Large intestine (tissue), 3 donors: ENCODE results near the gene ZNF418. TPM values are rescaled to one million over a fixed set of nuclear protein-coding genes. Genes with fewer than 3 reads are reported as not detected.
A peak's percentile ranks its signal among the peaks of the same experiment; 100 is the strongest.
"Not testable (repeated sequence)": the region's sequence is repeated elsewhere in the genome, so short reads cannot be mapped to it uniquely, and the experiment has no call there.

Source experiments
- DNase-seq, 2 donors: peaks; one replicate each; pipeline versions ENCODE4 v3.0.0 to v3.0.0-alpha.2; 2013
- H3K27ac ChIP-seq: one replicate; pipeline ENCODE4 v1.5.1; 2013; ENCODE audit warnings: low read length
- H3K27me3 ChIP-seq: 2 replicates; pipeline ENCODE4 v1.6.1; 2013; ENCODE audit warnings: low read length; ENCODE audit not compliant: control insufficient read depth, insufficient read depth
- H3K36me3 ChIP-seq: 2 replicates; pipeline ENCODE4 v1.6.1; 2013; ENCODE audit warnings: low read length; ENCODE audit not compliant: control insufficient read depth, insufficient read depth
- H3K4me1 ChIP-seq: one replicate; pipeline ENCODE4 v1.6.1; 2013; ENCODE audit warnings: low read length; ENCODE audit not compliant: control insufficient read depth, insufficient read depth
- H3K4me3 ChIP-seq: one replicate; pipeline ENCODE4 v1.5.1; 2013; ENCODE audit warnings: low read length
- H3K9me3 ChIP-seq: one replicate; pipeline ENCODE4 v1.6.1; 2013; ENCODE audit warnings: mild to moderate bottlenecking, low read depth, low read length, moderate library complexity; ENCODE audit not compliant: control insufficient read depth
- WGBS: methylation state at CpG from one replicate; pipeline ENCODE4 v1.1.5; 2013; ENCODE audit warnings: low lambda C conversion rate; ENCODE audit not compliant: insufficient coverage; 5-methylcytosine and 5-hydroxymethylcytosine counted together
- polyA plus RNA-seq: library from polyadenylated mRNA; unstranded; fragments of 120-200 nt; gene quantifications from one replicate; pipeline ENCODE4 v1.2.1, GENCODE V29; 2013

ZNF418 gene
- polyA plus RNA-seq, 1 donor, result 16.5 TPM

DNA sequence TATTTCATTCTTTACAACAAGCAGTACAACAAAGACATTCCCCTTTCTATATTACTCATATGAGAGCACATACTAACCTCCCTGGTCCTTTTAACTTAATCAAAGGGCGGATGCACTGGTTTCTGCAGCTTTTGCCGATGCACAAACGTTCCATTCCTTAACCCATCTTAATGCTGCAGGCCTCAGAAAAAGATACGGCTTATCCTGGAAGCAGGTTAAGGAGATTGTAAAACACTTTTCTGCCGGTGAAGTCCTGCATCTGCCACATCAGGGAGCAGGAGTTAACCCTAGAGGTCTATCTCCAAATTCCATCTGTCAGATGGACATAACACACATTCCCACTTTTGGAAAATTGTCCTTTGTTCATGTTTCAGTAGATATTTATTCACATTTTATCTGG, 34.9 kb downstream of the ZNF418 start:
- no CpG with 5 or more reads among the region's 5 CpGs for WGBS
- peaks cover 2% of the 10 kb centered on the region for H3K36me3 ChIP-seq
- DNase-seq, result no peak
- H3K27me3 ChIP-seq, result no peaks in the 10 kb centered on the region
- no peak overlapping the region for H3K4me3 ChIP-seq
- peaks cover 3% of the 10 kb centered on the region for H3K4me1 ChIP-seq
- no peak overlapping the region for H3K27ac ChIP-seq
- H3K9me3 ChIP-seq, result peaks cover 7% of the 10 kb centered on the region

DNA sequence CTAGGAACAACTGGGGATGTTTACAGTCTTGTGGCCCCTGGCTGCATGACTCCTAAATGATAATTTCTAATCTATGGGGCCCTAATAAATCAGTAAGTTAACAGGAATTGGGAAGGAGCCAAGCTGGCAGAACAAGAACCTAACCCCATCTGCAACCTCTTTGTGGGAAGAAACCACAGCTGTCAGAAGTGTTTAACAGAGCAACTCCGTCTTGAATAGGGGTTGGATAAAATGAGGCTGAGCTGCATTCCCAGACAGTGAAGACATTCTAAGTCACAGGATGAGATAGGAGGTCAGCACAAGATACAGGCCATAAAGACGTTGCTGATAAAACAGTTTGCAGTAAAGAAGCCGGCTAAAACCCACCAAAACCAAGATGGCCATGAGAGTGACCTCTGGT, 44.5 kb downstream of the ZNF418 start:
- not testable (repeated sequence) for H3K36me3 ChIP-seq, H3K27ac ChIP-seq, H3K4me3 ChIP-seq, H3K27me3 ChIP-seq, H3K9me3 ChIP-seq, H3K4me1 ChIP-seq
- WGBS, result no CpG with 5 or more reads among the region's 3 CpGs
- DNase-seq, result peak in 1 of 2 donors; percentile 29

DNA sequence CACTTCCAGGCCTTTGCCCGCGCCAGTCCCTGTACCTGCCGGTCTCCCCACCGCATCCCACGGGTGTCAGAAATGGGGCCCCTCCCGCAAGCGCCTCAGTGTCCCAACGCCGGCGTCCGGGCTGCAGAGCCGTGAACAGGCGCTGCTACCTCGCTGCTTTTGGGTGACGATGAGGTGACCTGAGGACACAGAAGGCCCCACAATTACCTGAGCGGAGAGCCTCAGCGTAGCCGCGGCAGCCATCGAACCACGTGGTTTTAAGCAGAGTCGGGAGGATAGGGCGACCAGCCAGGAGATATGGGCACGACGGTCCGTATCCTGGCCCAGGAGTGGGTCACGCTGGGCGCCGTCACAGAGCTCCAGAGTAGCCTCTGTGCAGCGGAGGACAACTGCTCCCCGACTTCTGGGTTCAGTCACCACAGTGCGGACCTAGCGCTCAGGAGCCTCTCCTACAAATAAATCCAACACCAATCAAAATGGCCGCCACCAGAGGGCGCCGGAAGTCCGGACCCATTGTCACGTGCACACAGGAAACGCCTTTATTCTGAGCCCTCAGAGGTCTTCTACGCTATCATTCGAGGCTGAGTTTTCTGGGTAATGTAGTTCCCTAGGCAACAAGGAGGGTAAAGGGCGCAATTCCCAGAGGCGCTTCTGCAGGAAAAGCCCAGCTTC, 46.5 kb downstream of the ZNF418 start, which contains the start of gene ZNF814:
ZNF814 (minus strand) TSS at position 478 of the 672 bp plus-strand sequence; CDS start at position 243, 235 bp downstream.
- WGBS, result no CpG with 5 or more reads among the region's 43 CpGs
- Histone ChIP-seq H3K27me3 (no peaks in the 10 kb centered on the region), H3K9me3 (peaks cover 16% of the 10 kb centered on the region), H3K36me3 (peaks cover 19% of the 10 kb centered on the region), H3K4me3 (peak within 1 kb of the TSS; percentile 86), H3K4me1 (no peaks in the 10 kb centered on the region), H3K27ac (peak within 1 kb of the TSS; percentile 75)
- DNase-seq, result peak; percentile 85 to 93

DNA sequence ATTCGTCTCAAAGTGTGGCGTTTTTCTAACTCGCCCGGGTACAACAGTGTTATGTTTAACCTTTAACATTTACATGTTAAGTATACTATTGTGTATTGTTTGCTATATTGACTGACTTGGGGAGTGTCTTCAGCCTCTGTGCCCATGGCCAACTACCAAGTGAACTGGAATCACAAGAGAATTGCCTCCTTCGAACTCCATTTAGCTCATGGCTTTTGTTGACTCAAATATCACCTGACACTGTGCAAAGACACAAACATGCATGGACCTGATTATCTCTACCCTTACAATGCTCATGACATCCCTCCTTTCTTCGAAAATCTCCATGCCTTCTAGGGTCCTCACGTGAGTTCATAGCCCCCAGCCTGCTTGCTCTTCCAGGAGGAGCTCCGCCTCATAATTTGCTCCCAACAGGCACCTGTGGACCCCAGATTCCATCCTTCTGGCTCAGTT, 47.1 kb downstream of the ZNF418 start:
- peak in 1 of 2 donors; percentile 62 for DNase-seq

DNA sequence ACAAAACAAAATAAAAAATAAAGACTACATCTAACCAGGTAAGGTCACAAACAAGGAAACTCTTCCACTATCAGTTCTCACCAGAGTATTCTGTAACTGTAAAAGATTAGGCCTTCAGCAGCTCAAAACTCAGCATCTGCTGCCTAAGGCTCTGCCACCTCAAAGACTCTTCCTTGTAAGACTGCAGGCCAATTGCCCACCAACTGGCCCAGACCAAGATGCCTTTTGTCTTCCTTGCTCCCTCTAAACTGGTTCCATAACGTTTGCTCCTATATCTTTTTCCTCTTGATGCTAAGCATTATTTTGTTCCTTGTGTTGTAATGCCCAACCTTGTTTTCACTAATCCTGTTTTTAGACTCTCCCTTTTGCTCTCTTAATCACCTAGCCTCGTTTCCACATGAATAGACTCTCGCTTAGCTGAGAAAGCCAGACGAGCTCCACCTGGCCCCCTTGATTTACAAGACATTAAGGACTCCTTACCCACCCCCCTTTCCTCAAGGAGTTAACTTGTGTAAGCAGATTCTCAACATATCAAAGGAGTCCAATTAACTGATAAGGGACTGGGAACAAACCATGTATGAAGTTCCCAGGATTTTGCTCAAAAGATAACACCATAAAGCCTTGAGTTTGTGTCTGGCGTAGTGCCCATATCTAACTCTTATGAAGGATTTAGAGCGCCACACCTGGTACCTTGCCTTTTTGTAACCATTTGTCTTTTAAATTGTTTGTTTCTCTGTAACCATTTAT, 47.8 kb downstream of the ZNF418 start:
- Histone ChIP-seq H3K36me3 (peaks cover 23% of the 10 kb centered on the region), H3K27ac (peak overlapping the region; percentile 75), H3K27me3 (no peaks in the 10 kb centered on the region), H3K4me3 (peak overlapping the region; percentile 86), H3K4me1 (no peaks in the 10 kb centered on the region), H3K9me3 (peaks cover 23% of the 10 kb centered on the region)
- 0% methylated on average over 3 of the region's 6 CpGs for WGBS
- peak; percentile 31 to 81 for DNase-seq

More for the DNA sequence above, 47.1 kb downstream of the ZNF418 start:
- Histone ChIP-seq H3K4me1 (no peaks in the 10 kb centered on the region), H3K27me3 (no peaks in the 10 kb centered on the region), H3K9me3 (peaks cover 21% of the 10 kb centered on the region), H3K4me3 (peak overlapping the region; percentile 86), H3K27ac (peak overlapping the region; percentile 75), H3K36me3 (peaks cover 19% of the 10 kb centered on the region)
- WGBS, result 0% methylated on average over 1 of the region's 8 CpGs

DNA sequence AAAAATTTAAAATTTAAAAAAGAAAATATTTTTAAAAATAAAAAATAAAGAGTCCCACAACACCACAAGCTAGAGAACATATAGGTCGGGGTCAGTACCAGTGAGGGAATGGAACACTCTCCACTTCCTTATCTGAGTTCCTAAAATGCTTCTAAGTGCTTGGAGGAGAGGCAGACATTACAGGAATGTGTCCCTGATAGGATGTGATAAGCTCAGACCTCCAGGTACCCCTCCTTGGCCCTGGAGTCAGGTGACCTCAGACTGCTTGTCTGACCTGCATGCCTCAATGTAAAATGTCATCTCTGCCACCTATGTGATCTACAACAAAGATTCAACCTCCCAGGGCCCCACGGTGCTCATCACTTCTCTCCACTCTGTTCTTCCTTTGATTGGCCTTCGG, 49.2 kb downstream of the ZNF418 start:
- WGBS, result no CpG with 5 or more reads among the region's 3 CpGs
- no peak overlapping the region for H3K4me3 ChIP-seq
- peaks cover 23% of the 10 kb centered on the region for H3K36me3 ChIP-seq
- DNase-seq, result no peak
- H3K4me1 ChIP-seq, result no peaks in the 10 kb centered on the region
- no peaks in the 10 kb centered on the region for H3K27me3 ChIP-seq
- H3K27ac ChIP-seq, result no peak overlapping the region
- peaks cover 23% of the 10 kb centered on the region for H3K9me3 ChIP-seq

DNA sequence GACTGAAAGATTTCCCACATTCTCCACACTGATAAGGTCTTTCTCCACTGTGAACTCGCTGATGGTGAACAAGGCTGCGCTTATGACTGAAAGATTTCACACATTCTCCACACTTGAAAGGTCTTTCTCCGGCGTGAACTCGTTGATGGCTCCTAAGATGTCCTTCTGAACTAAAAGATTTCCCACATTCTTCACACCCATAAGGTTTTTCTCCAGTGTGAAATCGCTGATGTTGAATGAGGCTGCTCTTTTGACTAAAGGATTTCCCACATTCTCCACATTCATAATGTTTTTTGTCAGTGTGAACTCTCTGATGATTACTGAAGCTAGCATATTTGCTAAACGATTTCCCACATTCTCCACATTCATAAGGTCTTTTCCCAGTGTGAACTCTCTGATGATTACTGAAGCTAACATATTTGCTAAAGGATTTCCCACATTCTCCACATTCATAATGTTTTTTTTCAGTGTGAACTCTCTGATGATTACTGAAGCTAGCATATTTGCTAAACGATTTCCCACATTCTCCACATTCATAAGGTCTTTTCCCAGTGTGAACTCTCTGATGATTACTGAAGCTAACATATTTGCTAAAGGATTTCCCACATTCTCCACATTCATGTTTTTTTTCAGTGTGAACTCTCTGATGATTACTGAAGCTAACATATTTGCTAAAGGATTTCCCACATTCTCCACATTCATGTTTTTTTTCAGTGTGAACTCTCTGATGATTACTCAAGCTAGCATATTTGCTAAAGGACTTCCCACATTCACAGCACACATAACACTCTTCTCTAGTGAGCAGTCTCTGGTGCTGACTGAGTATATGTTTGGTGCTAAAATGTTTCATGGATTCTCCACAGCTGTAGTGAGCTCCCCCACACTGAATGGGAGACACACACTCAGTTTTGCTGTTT, 61.1 kb downstream of the ZNF418 start:
- not testable (repeated sequence) for H3K4me3 ChIP-seq, H3K27ac ChIP-seq, H3K27me3 ChIP-seq, H3K4me1 ChIP-seq
- 92% methylated on average over 2 of the region's 8 CpGs for WGBS
- DNase-seq, result peak in 1 of 2 donors; percentile 30
- Histone ChIP-seq H3K9me3 (peaks cover 74% of the 10 kb centered on the region), H3K36me3 (peaks cover 47% of the 10 kb centered on the region)

DNA sequence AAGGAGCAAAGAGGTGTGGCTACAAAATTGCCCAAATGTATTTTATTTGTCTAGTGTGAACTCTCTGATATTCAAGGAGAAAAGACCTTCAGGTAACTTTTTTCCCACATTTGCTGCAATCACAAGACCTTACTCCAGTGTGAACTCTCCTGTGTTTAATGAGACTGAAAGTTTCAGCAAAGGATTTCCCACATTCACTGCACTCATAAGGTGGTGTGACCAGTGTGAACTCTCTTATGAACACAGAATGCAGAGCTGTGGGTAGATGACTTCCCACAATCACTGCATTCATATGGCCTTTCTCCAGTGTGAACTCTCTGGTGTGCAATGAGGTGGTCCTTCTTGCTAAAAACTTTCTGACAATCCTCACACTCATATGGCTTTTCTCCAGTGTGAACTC, 62.8 kb downstream of the ZNF418 start:
- DNase-seq, result no peak
- Histone ChIP-seq H3K9me3 (peaks cover 77% of the 10 kb centered on the region), H3K4me1 (no peaks in the 10 kb centered on the region), H3K27me3 (no peaks in the 10 kb centered on the region), H3K4me3 (no peak overlapping the region), H3K27ac (no peak overlapping the region), H3K36me3 (peaks cover 47% of the 10 kb centered on the region)
